Keratinocyte (primary cell): ENCODE data around the gene XRRA1.

Experiments
- CTCF ChIP-seq, 3 experiments: IDR thresholded peaks in 1 of 3; conservative IDR thresholded peaks in 1 of 3; optimal IDR thresholded peaks in 1 of 3; 2 replicates in 2 of 3; 3 replicates in 1 of 3; pipeline versions ENCODE3 to v1.5.1; 2011; ENCODE audit warnings: low read length in 3 of 3, mild to moderate bottlenecking in 3 of 3, moderate library complexity in 2 of 3, control low read depth in 1 of 3, inconsistent platforms in 1 of 3; ENCODE audit not compliant: insufficient read depth in 2 of 3; ENCODE audit errors: extremely low read depth in 1 of 3
- EZH2 ChIP-seq: IDR thresholded peaks from one replicate; pipeline ENCODE4 v1.6.1; 2012; ENCODE audit warnings: inconsistent platforms, mild to moderate bottlenecking, low read length, moderate library complexity

GRCh38 chr11:74846770-74847169, 102.1 kb downstream of the XRRA1 start:
- TF ChIP-seq CTCF (optimal IDR thresholded peaks at IDR 0.05 in 1 of 3, IDR thresholded peaks at IDR 0.05 in 1 of 3, conservative IDR thresholded peaks at IDR 0.05 in 1 of 3; ENCODE audit: extremely low read depth in 1 of 3, insufficient read depth in 2 of 3, low read length in 3 of 3) (no peak), EZH2 (no peak)
